GM12872 (cell line): ENCODE measurements around the gene ZBBX.

Experiments
- TF ChIP-seq, protein P1 (sequence below): IDR thresholded peaks from 3 replicates; pipeline ENCODE4 v1.5.1; 2011; ENCODE audit warnings: low read depth, mild to moderate bottlenecking, low read length, moderate library complexity; ENCODE audit not compliant: insufficient read depth

The ZBBX gene, protein sequence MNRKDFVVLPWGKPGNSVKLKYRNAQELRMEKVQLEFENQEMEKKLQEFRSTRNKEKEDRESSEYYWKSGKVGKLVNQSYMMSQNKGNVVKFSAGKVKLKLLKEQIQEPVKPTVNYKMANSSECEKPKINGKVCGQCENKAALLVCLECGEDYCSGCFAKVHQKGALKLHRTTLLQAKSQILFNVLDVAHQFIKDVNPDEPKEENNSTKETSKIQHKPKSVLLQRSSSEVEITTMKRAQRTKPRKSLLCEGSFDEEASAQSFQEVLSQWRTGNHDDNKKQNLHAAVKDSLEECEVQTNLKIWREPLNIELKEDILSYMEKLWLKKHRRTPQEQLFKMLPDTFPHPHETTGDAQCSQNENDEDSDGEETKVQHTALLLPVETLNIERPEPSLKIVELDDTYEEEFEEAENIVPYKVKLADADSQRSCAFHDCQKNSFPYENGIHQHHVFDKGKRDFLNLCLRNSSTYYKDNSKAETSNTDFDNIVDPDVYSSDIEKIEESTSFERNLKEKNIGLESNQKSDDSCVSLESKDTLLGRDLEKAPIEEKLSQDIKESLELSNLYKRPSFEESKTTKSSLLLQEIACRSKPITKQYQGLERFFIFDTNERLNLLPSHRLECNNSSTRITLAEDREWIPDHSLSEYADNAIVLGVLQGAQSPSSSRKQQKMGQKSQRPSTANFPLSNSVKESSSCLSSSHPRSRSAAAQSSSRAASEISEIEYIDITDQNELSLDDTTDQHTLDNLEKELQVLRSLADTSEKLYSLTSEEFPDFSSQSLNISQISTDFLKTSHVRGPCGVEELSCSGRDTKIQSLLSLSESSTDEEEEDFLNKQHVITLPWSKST

DNA sequence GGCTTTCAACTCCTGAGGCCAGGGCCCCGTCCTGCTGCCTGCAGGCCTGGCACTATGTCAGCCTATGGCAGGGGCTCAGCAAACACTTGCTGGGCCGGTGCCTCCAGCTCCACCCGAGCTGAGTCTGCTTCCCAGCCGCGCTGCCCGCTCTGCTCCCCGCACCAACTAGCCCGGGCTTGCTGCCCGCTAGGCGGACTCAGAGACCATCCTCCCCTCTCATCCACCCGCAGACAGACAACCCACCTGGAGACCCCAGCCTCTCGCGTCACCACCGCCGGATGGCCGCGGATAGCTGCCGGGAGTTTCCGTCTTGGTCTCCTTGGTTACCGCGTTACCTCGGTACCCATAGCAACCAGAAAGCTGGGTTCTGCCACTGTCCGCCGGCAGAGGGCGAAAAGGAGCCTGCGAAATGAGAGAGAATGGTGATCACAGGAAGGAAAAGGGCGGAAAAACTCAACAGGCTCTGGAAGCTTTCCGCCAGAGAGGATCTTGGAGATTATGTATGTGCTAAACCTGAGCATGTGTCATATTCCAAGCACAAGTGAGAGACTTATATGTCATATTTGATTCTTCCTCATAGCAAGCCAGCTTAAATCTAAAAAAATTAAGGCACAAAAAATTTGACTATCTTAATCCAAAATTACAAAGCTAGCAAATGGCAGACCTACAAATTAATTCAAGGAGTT lies at the start of gene ZBBX:
Gene ZBBX, minus strand, starts transcription at position 294 of the 686 bp plus-strand sequence. CDS start 7,396 bp downstream, outside the sequence.
- TF ChIP-seq, protein P1, sequence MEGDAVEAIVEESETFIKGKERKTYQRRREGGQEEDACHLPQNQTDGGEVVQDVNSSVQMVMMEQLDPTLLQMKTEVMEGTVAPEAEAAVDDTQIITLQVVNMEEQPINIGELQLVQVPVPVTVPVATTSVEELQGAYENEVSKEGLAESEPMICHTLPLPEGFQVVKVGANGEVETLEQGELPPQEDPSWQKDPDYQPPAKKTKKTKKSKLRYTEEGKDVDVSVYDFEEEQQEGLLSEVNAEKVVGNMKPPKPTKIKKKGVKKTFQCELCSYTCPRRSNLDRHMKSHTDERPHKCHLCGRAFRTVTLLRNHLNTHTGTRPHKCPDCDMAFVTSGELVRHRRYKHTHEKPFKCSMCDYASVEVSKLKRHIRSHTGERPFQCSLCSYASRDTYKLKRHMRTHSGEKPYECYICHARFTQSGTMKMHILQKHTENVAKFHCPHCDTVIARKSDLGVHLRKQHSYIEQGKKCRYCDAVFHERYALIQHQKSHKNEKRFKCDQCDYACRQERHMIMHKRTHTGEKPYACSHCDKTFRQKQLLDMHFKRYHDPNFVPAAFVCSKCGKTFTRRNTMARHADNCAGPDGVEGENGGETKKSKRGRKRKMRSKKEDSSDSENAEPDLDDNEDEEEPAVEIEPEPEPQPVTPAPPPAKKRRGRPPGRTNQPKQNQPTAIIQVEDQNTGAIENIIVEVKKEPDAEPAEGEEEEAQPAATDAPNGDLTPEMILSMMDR: peak; percentile 89

DNA sequence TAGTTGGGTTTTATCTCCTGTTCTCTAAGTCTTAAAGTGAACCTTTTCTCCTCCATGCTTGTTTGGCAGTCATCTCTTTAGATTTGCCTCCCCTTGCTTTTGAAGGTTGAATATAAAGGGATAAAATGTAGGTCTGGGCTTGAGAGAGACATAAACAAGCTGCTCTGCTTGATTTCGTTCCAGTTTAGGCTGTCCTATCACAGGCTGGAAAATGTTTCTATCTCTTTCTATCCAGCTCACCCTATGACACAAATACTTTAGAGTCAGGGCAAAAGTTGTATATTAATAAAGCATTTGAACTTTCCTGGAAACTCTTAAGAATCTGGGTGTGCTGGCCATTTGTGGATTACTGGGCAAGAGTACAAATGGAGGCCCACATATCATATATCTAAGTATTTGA lies 29.5 kb upstream of the ZBBX start:
- TF ChIP-seq, protein P1: no peak

DNA sequence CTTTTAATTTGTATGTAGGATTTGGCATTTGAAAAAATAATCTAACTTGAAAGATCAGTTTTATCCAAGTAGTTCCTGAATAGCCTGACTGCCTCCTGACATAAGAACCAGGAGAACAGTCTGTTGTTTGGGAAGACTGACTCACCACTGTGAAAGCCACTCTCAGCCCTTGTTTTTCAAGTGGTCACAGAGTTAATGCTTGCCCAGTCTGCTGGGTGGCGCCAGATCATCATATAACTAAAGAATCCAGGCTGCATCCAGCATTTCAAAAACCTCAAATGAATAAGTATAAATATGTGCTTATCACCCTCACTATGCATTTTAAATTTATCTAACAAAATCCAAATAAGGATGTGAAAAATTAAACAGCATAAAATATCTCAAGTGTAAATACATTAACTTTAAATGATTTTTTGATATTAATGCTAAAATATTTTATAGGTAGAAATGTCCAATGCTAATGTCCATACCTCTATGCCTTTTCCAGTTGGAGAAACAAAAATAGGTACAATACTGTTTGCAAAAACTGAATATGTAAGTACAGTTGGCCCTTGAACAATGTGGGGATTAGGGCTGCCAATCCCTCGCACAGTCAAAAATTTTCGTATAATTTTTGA lies 26.9 kb upstream of the ZBBX start:
- TF ChIP-seq, protein P1: peak; percentile 25; the same call in 1 of the 3 replicates

DNA sequence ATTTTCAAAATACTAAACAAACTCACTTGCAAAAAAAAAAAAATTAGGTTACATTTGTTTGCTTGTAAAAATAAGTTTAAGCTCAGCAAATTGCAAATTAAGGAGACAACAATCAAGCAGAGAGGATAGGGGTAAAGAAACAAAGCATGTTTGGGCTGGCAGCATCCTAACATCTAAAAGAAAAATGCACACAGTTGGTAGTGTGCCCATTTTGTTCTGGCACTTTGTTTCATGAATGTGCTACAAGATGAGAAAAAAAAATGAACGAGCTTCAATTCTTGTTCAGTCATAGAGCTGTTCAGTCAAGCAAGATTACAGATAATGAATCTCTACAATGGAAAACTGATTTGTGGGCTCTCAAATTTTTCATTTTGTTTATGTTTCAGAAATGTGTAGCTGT lies 17.7 kb upstream of the ZBBX start:
- TF ChIP-seq, protein P1: no peak

DNA sequence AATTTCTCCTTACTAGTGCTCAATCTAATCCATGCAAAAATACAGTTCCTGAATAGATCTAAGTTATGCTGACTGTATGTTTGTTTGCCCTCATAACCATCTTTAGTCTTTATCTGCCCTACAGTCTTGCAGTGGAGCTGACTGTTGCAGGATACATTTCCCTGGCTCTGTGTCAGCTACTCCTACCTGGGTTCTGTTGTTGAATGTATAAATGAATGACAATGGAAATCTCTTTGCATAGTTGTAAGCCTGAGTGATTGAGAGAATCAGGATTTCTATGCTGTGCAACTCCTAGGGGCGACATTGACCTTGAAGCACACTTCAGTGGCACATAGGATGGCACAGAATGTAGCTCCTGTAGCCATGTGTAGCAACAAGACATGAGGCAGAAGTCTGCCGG lies 16.0 kb upstream of the ZBBX start:
- TF ChIP-seq, protein P1: no peak

DNA sequence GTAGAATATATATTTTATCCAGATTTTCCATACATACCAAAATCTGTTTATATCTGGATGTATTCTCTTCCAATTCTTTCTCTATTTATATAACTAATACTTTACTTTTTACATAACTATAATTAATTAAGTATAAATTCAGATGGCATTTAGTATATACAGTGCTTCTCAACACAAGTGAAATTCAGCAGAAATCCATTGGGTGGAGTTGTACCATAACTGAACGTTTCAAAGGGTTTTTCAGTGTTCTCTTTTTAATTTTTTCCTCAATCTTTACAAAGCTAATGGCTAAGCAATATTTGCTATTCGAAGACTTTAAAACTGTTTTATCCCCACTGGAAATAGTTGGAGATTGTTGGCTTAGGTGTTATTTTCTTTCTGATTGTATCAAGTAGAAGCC lies 13.9 kb upstream of the ZBBX start:
- TF ChIP-seq, protein P1: no peak
